ENCODE data around the gene PKP1. TPM values are rescaled to one million over a fixed set of nuclear protein-coding genes. Genes with fewer than 3 reads are reported as not detected.

The PKP1 gene
- total and polyA plus RNA-seq, 4 experiments from 2014 or later = not detected

DNA sequence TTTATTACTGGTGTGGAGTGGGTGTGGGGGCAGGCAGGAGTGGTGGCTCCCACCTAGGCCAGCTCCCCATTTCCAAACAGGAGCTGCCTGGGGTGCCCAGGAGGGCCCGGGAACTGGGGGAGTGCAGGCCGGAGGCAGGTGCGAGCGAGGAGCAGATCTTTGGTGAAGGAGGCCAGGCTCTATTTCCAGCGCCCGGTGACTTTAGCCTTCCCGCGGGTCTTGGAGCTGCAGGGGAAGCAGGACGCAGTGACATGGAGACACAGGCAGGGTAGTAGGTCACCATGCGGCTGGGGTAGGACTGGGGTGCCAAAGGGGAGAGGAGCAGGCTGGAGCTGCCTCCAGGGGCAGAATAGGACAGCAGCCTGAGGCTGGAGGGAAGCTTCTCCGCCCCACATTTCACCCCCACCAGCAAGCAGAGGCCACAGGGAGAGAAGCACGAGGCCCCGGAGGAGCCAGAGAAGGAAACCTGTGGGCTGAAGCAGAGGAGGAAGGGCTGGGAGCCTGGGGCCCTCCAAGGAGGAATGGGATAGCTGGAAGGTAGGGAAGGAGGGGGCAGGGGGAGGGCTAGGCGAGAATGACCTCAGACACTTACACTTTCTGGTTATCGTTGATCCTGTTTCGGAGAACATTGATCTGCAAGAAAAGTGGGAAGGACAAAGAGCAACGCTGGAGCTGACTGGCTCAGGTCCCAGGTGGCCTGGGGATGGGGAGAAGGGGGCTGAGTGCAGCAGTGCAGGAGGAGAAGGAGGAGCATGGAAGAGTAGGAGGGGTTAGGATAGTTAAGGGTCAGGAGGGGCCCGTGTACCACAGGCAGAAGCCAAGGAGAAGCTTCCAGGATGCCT, 75.9 kb downstream of the PKP1 start:
- DNase-seq = no peak
- H3K9me3 ChIP-seq (ENCODE audit: control insufficient read depth in 1 of 2, low read length in 2 of 2) = no peaks in the 10 kb centered on the region
- H3K36me3 ChIP-seq (ENCODE audit: insufficient read depth, low read length) = no peaks in the 10 kb centered on the region
- Mint-ChIP-seq H3K9me3 (no peaks in the 10 kb centered on the region), H3K27ac (no peak overlapping the region), H3K36me3 (no peaks in the 10 kb centered on the region), H3K4me1 (no peaks in the 10 kb centered on the region), H3K27me3 (peaks cover 4 to 16% of the 10 kb centered on the region in 2 donors), H3K4me3 (no peak overlapping the region)
- H3K4me1 ChIP-seq (ENCODE audit: insufficient read depth, low read length) = no peaks in the 10 kb centered on the region
- ChIA-PET POLR2A (ENCODE audit: partially characterized antibody) (no interaction called here), CTCF (ENCODE audit: partially characterized antibody) (no interaction called here)
- no peak overlapping the region for H3K27ac ChIP-seq (ENCODE audit: low read depth, low read length)
- H3K27me3 ChIP-seq (ENCODE audit: insufficient read depth, low read length) = no peaks in the 10 kb centered on the region
- intact Hi-C loops (cut with micrococcal nuclease) = no loop called here
- no peak overlapping the region for H3K4me3 ChIP-seq (ENCODE audit: low read length in 2 of 2)

DNA sequence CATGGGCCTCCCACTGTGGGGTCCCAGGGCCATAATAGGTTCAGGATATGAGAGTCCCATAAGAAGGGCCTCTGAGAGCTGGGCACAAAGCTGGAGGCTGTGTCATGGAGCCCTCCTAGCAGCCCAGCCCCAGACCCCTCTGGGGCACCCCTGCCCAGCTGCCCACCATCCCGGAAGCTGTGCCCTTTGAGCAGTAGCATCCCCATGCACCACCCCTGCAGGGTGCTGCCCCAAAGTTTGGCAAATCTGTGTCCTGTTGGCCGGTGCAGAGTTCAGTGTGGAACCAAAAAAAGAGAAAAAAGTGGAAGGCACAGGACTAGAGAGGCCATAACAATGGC, 76.5 kb downstream of the PKP1 start:
- H3K27me3 Mint-ChIP-seq = peaks cover 4 to 12% of the 10 kb centered on the region in 2 donors
- H3K4me3 Mint-ChIP-seq = no peak overlapping the region
- DNase-seq = no peak
- no peaks in the 10 kb centered on the region for H3K9me3 Mint-ChIP-seq
- Histone ChIP-seq H3K4me3 (ENCODE audit: low read length in 2 of 2) (no peak overlapping the region), H3K27me3 (ENCODE audit: insufficient read depth, low read length) (no peaks in the 10 kb centered on the region), H3K9me3 (ENCODE audit: control insufficient read depth in 1 of 2, low read length in 2 of 2) (no peaks in the 10 kb centered on the region), H3K27ac (ENCODE audit: low read depth, low read length) (no peak overlapping the region), H3K4me1 (ENCODE audit: insufficient read depth, low read length) (no peaks in the 10 kb centered on the region), H3K36me3 (ENCODE audit: insufficient read depth, low read length) (no peaks in the 10 kb centered on the region)
- intact Hi-C loops (cut with micrococcal nuclease) = no loop called here
- no peak overlapping the region for H3K27ac Mint-ChIP-seq
- no peaks in the 10 kb centered on the region for H3K4me1 Mint-ChIP-seq
- H3K36me3 Mint-ChIP-seq = no peaks in the 10 kb centered on the region
- CTCF ChIA-PET (ENCODE audit: partially characterized antibody) = no interaction called here
- POLR2A ChIA-PET (ENCODE audit: partially characterized antibody) = no interaction called here

DNA sequence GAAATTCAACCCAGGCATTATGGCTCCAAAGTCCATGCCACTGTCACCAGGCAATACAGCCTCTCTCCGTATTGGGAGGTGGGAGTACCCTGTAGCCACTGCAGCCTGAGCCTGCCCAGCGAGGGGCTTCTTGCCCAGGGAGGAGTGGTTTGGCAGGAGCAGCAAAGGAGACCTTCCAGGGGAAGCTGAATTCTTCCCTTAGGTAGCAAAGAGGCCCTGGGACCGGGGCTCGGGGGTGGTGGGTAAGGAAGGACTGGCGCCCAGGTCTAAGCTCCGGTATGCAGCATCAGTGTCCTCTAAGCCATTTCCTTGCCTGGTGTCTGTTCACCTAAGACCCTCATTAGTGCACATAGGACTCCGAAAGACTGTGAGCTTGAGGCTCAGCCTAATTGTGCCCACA, 77.2 kb downstream of the PKP1 start:
- no peaks in the 10 kb centered on the region for H3K9me3 Mint-ChIP-seq
- intact Hi-C loops (cut with micrococcal nuclease) = no loop called here
- H3K36me3 ChIP-seq (ENCODE audit: insufficient read depth, low read length) = no peaks in the 10 kb centered on the region
- no peak overlapping the region for H3K27ac Mint-ChIP-seq
- no peak overlapping the region for H3K4me3 Mint-ChIP-seq
- H3K4me1 ChIP-seq (ENCODE audit: insufficient read depth, low read length) = no peaks in the 10 kb centered on the region
- no peaks in the 10 kb centered on the region for H3K27me3 ChIP-seq (ENCODE audit: insufficient read depth, low read length)
- POLR2A ChIA-PET (ENCODE audit: partially characterized antibody) = no interaction called here
- CTCF ChIA-PET (ENCODE audit: partially characterized antibody) = interaction anchor here (0.8 kb wide), 1 partner anchor 29 kb away, joined by 3 read pairs; no protein-coding TSS in a partner anchor
- no peaks in the 10 kb centered on the region for H3K36me3 Mint-ChIP-seq
- H3K4me3 ChIP-seq (ENCODE audit: low read length in 2 of 2) = no peak overlapping the region
- H3K27me3 Mint-ChIP-seq = peaks cover 4 to 12% of the 10 kb centered on the region in 2 donors
- H3K9me3 ChIP-seq (ENCODE audit: control insufficient read depth in 1 of 2, low read length in 2 of 2) = no peaks in the 10 kb centered on the region
- no peak overlapping the region for H3K27ac ChIP-seq (ENCODE audit: low read depth, low read length)
- H3K4me1 Mint-ChIP-seq = no peaks in the 10 kb centered on the region
- no peak for DNase-seq

DNA sequence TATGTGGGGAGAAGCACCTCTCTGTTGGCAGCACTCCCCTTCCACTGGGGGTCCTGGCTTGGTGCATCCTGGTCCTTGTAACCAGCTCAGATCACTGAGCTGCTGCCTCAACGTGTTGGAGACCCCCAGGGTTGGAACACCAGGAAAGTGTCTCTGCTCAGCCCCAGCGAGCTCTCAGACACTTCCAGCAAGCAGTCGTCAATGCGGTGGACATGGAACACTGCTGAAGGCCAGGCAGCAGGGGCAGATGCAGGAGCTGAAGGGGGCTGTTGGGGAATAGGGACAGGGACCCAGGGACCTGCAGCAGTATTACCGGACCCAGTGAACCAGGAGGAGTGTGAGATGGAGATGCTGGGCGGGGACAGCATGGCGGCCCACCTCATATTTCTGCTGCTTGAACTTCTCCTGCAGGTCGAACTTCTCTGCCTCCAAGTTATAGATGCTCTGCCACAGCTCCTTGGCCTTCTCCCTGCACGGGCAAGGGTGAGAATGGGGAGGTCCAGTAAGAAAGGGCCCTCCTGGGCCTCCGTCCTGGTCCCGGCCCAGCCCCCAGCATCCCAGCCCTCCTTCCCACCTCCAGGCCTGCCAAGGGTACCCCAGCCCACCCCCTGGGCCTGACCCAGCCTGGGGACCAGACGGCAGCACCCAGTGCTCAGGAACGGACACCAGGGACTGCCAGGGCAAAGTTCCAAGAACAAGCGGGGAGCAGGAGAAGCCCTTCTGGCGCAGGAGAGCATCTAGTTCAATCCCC, 77.8 kb downstream of the PKP1 start:
- no peaks in the 10 kb centered on the region for H3K4me1 ChIP-seq (ENCODE audit: insufficient read depth, low read length)
- H3K4me3 ChIP-seq (ENCODE audit: low read length in 2 of 2) = no peak overlapping the region
- intact Hi-C loops (cut with micrococcal nuclease) = no loop called here
- POLR2A ChIA-PET (ENCODE audit: partially characterized antibody) = no interaction called here
- H3K9me3 Mint-ChIP-seq = no peaks in the 10 kb centered on the region
- H3K36me3 Mint-ChIP-seq = no peaks in the 10 kb centered on the region
- no peak for DNase-seq
- H3K4me1 Mint-ChIP-seq = no peaks in the 10 kb centered on the region
- H3K27ac ChIP-seq (ENCODE audit: low read depth, low read length) = no peak overlapping the region
- no peak overlapping the region for H3K27ac Mint-ChIP-seq
- no peaks in the 10 kb centered on the region for H3K36me3 ChIP-seq (ENCODE audit: insufficient read depth, low read length)
- H3K9me3 ChIP-seq (ENCODE audit: control insufficient read depth in 1 of 2, low read length in 2 of 2) = no peaks in the 10 kb centered on the region
- no peaks in the 10 kb centered on the region for H3K27me3 ChIP-seq (ENCODE audit: insufficient read depth, low read length)
- no peak overlapping the region for H3K4me3 Mint-ChIP-seq
- CTCF ChIA-PET (ENCODE audit: partially characterized antibody) = interaction anchor here (0.8 kb wide), 1 partner anchor 29 kb away, joined by 3 read pairs; no protein-coding TSS in a partner anchor
- peaks cover 7 to 13% of the 10 kb centered on the region in 2 donors for H3K27me3 Mint-ChIP-seq

DNA sequence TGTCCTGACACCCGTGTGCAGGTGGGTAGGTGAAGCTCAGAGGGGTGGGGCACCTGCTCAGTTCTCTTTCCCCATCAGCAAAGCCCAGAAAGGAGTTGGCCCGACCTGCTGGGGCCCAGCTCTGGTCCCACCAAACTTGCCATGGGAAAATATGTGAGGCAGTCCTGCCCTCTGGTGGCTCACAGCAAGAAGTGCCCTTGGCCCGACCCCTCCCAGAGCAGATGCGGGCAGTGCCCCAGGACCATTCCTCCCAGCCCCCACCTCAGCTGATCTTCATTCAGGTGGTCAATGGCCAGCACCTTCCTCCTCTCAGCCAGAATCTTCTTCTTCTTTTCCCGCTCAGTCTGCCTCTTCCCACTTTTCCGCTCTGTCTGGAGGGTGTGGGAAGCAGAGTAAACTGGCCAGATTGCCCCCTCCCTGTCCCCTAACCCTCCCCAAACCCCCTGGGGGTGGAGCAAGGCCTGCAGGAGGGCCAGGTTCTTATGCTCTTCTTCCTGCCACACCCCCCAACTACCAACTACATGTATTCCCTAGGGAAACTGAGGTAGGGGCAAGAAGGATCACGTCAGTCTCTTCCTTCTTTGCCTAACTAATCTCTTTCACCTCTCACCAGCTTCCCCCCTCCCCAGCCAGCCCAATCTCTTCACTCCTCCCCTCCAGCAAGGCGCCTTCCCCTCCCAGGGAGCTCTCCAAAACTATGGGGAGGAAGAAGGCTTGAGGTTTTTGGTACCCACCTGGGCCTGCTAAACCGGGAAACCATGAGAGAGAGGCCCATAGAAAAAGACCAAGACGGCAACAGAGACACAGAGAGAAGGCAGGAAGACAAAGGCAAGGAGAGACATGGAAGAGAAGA, 78.6 kb downstream of the PKP1 start:
- Histone ChIP-seq H3K4me3 (ENCODE audit: low read length in 2 of 2) (no peak overlapping the region), H3K4me1 (ENCODE audit: insufficient read depth, low read length) (no peaks in the 10 kb centered on the region), H3K36me3 (ENCODE audit: insufficient read depth, low read length) (no peaks in the 10 kb centered on the region), H3K27me3 (ENCODE audit: insufficient read depth, low read length) (no peaks in the 10 kb centered on the region), H3K9me3 (ENCODE audit: control insufficient read depth in 1 of 2, low read length in 2 of 2) (no peaks in the 10 kb centered on the region), H3K27ac (ENCODE audit: low read depth, low read length) (no peak overlapping the region)
- CTCF ChIA-PET (ENCODE audit: partially characterized antibody) = interaction anchor here (0.8 kb wide), 1 partner anchor 16 kb away, joined by 3 read pairs; no protein-coding TSS in a partner anchor
- H3K4me3 Mint-ChIP-seq = no peak overlapping the region
- H3K27ac Mint-ChIP-seq = no peak overlapping the region
- H3K36me3 Mint-ChIP-seq = no peaks in the 10 kb centered on the region
- intact Hi-C loops (cut with micrococcal nuclease) = no loop called here
- H3K9me3 Mint-ChIP-seq = no peaks in the 10 kb centered on the region
- H3K4me1 Mint-ChIP-seq = no peaks in the 10 kb centered on the region
- DNase-seq = no peak
- H3K27me3 Mint-ChIP-seq = peaks cover 7 to 13% of the 10 kb centered on the region in 2 donors
- POLR2A ChIA-PET (ENCODE audit: partially characterized antibody) = no interaction called here

DNA sequence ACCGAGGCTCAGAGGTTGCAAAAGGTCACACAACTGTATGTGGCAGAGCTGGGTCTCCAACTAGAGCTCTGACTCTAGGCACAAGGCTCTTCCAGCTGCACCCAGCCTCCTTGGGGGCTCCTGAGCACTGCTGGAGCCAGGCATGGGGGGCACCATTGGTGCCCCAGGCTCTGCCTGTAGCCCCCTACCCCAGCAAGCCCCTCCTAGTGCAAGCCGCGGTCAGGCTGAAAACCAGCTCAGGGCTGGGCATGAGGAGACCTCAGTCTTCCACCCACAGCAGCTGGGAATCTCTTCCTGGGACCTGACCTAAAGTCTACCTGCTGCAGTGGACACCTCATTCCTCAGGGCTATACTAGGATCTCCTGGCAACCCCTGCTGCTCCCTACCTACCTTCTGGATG, 79.6 kb downstream of the PKP1 start:
- H3K27ac Mint-ChIP-seq = no peak overlapping the region
- H3K27me3 Mint-ChIP-seq = peaks cover 7 to 14% of the 10 kb centered on the region in 2 donors
- intact Hi-C loops (cut with micrococcal nuclease) = no loop called here

DNA sequence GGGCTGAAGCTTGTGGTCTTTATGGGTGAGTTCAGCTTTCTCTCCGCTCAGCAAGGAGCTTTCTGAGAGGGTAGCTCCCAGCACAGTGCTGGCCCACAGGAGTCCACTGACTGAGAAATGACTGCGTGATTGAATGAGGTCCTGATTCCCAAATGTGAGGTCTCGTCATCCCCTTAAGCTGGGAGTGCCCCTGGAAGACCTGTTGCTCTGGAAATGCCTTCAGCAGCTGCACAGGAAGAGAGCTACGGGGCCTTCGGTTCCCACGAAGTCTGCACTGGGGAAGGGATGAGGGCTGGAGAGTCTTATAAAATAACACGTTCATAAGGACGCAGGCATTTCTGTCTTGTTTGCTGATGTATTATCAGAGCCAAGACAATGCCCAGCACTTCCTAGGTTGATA, 80.2 kb downstream of the PKP1 start:
- H3K9me3 Mint-ChIP-seq = no peaks in the 10 kb centered on the region
- Histone ChIP-seq H3K36me3 (ENCODE audit: insufficient read depth, low read length) (no peaks in the 10 kb centered on the region), H3K27me3 (ENCODE audit: insufficient read depth, low read length) (no peaks in the 10 kb centered on the region), H3K27ac (ENCODE audit: low read depth, low read length) (no peak overlapping the region), H3K4me1 (ENCODE audit: insufficient read depth, low read length) (no peaks in the 10 kb centered on the region), H3K9me3 (ENCODE audit: control insufficient read depth in 1 of 2, low read length in 2 of 2) (no peaks in the 10 kb centered on the region), H3K4me3 (ENCODE audit: low read length in 2 of 2) (no peak overlapping the region)
- no peak for DNase-seq
- H3K4me3 Mint-ChIP-seq = no peak overlapping the region
- intact Hi-C loops (cut with micrococcal nuclease) = no loop called here
- POLR2A ChIA-PET (ENCODE audit: partially characterized antibody) = no interaction called here
- H3K27me3 Mint-ChIP-seq = peaks cover 7 to 14% of the 10 kb centered on the region in 2 donors
- H3K4me1 Mint-ChIP-seq = no peaks in the 10 kb centered on the region
- H3K27ac Mint-ChIP-seq = no peak overlapping the region
- CTCF ChIA-PET (ENCODE audit: partially characterized antibody) = interaction anchor here (1.1 kb wide), 1 partner anchor 108 kb away, joined by 3 read pairs; no protein-coding TSS in a partner anchor
- H3K36me3 Mint-ChIP-seq = no peaks in the 10 kb centered on the region

More for the DNA sequence above, 79.6 kb downstream of the PKP1 start:
- no peaks in the 10 kb centered on the region for H3K36me3 ChIP-seq (ENCODE audit: insufficient read depth, low read length)
- DNase-seq = no peak
- no peak overlapping the region for H3K27ac ChIP-seq (ENCODE audit: low read depth, low read length)
- H3K9me3 ChIP-seq (ENCODE audit: control insufficient read depth in 1 of 2, low read length in 2 of 2) = no peaks in the 10 kb centered on the region
- ChIA-PET CTCF (ENCODE audit: partially characterized antibody) (interaction anchor here (0.8 to 1.1 kb wide), 2 partner anchors 17 to 108 kb away, joined by 3 read pairs; no protein-coding TSS in a partner anchor), POLR2A (ENCODE audit: partially characterized antibody) (no interaction called here)
- no peaks in the 10 kb centered on the region for H3K27me3 ChIP-seq (ENCODE audit: insufficient read depth, low read length)
- H3K4me3 ChIP-seq (ENCODE audit: low read length in 2 of 2) = no peak overlapping the region
- Mint-ChIP-seq H3K4me3 (no peak overlapping the region), H3K4me1 (no peaks in the 10 kb centered on the region), H3K36me3 (no peaks in the 10 kb centered on the region), H3K9me3 (no peaks in the 10 kb centered on the region)
- H3K4me1 ChIP-seq (ENCODE audit: insufficient read depth, low read length) = no peaks in the 10 kb centered on the region

Measured in CD4-positive, alpha-beta memory T cell (primary cell).